Measurements from ENCODE around the gene EEF1AKMT4.

Gene EEF1AKMT4

DNA sequence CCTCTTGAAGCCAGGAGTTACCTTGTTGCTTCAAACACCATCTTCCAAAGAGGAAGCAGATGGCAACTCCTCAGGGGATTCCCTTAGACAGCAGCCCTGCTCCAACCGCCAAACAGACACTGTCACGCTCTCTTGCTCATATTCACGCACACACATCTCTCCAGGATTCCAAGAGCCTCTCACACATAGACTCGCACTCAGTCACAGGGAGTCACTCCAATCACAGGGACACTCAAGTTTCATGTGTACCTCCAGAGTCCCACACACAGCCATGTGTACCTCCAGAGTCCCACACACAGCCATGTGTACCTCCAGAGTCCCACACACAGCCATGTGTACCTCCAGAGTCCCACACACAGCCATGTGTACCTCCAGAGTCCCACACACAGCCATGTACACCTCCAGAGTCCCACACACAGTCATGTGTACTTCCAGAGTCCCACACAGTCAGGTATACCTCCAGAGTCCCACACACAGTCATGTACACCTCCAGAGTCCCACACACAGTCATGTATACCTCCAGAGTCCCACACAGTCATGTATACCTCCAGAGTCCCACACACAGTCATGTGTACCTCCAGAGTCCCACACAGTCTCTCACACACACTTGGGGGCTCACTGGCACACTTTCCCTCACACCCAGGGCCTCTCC, 14.0 kb upstream of the EEF1AKMT4 start:
- peak; percentile 25 for DNase-seq (ENCODE audit: low spot score)
- FAIRE-seq = no peak

DNA sequence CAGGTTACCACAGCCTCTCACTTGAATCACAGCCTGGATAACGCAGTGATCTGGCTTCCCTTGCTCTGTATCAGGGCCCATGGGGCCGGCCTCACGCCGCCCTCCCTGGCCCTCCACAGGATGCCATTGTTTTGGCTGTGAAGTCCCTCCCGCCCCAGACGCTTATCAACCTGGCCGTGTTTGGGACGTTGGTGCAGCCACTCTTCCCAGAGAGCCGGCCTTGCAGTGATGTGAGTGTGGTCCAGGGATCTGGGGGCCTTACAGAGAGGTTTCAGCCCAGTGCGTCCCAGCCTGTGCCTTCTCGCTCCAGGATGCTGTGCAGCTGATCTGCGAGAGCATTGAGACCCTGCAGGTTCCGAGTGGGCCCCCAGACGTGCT, 13.4 kb upstream of the EEF1AKMT4 start:
- no peak for DNase-seq (ENCODE audit: low spot score)
- FAIRE-seq = no peak

- FAIRE-seq = no peak
- no peak for DNase-seq (ENCODE audit: low spot score)
Measured at GRCh38 chr3:184236636-184237035, 12.8 kb upstream of the EEF1AKMT4 start.

DNA sequence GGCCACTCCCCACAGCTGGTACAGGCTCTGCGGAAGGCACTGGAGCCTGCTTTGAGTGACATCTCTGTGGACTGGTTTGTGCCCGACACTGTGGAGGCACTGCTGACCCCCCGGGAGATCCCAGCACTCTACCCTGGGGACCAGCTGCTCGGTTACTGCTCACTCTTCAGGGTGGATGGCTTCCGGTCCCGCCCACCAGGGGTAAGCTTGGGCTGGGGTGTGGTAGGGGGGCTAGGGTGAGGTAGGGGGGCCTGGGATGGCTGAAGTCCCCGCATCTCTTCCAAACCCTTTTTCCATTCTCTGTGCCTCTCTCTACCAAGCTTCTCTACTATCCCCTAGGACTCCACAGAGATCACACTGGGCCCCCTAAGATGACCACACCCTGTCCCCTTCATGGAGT, 12.3 kb upstream of the EEF1AKMT4 start:
- FAIRE-seq = no peak

GRCh38 chr3:184237807-184238206, 11.7 kb upstream of the EEF1AKMT4 start:
- no peak for DNase-seq (ENCODE audit: low spot score)
- FAIRE-seq = no peak

More for the DNA sequence above, 12.3 kb upstream of the EEF1AKMT4 start:
- no peak for DNase-seq (ENCODE audit: low spot score)

DNA sequence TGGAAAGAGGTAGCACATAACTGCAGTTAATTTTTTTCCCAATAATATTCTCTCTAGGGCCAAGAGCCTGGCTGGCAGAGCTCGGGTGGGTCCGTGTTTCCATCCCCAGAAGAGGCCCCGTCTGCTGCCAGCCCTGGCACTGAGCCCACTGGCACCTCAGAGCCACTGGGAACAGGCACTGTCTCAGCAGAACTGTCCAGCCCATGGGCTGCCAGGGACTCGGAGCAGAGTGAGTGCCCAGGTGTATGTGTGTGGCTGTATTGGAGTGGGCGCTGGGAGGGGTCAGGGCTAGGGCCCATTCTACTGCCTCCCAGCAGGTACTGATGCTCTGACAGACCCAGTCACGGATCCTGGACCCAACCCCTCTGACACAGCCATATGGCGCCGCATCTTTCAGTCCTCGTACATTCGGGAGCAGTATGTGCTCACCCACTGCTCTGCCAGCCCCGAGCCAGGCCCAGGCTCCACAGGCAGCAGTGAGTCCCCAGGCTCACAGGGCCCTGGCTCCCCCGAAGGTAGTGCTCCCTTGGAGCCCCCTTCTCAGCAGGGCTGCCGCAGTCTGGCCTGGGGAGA, 11.1 kb upstream of the EEF1AKMT4 start:
- DNase-seq (ENCODE audit: low spot score) (no peak), FAIRE-seq (no peak)

- FAIRE-seq = no peak
- no peak for DNase-seq (ENCODE audit: low spot score)
Measured at GRCh38 chr3:184239221-184239620, 10.3 kb upstream of the EEF1AKMT4 start.

GRCh38 chr3:184239708-184240107, 9.8 kb upstream of the EEF1AKMT4 start:
- DNase-seq (ENCODE audit: low spot score) (no peak), FAIRE-seq (no peak)

DNA sequence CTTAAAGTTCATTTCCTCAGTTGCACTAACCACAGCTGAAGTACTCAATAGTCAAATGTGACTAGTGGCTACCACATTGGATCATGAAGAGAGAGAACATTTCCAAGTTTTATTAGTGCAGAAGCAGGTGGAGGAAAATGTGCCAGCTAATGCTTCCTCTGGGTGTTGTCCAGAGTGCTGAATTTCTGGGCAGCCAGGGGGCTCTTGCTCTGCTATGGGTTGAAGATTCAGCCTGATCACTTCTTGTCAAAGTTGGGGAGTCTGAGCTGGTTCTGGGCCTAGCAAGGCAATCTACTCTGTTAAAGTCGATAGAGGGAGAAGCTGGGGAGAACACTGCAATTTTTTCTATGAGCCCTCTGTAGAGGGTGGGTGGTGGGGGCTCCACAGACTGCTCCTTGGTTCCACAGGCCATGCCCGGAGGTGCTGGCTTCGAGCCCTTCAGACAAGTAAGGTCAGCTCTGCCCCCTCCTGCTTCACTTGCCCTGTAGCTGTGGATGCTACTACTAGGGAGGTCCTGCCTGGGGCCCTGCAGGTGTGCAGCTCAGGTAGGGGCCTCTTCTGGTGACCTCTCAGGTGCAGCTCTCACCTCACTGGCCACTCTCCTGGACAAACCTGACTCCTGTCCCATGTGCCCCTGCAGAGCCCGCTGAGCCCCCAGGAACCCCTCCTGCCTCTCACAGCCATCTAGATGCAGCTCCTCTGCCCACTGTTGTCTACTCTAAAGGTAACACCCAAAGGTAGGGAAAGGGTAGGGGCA, 8.9 kb upstream of the EEF1AKMT4 start:
- DNase-seq (ENCODE audit: low spot score) = no peak
- FAIRE-seq = no peak

DNA sequence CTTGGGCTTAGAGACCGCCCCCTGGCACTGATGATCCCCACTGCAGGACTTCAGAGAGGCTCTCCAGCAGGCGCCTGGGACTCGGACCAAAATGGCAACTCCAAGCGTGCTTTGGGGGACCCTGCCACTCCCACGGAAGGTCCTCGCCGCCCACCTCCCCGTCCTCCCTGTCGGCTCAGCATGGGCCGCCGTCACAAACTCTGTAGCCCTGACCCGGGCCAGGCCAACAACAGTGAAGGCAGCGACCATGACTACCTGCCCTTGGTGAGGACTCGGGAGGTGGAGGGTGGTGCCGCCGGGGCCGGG, 8.4 kb upstream of the EEF1AKMT4 start:
- FAIRE-seq (no peak), DNase-seq (ENCODE audit: low spot score) (no peak)

DNA sequence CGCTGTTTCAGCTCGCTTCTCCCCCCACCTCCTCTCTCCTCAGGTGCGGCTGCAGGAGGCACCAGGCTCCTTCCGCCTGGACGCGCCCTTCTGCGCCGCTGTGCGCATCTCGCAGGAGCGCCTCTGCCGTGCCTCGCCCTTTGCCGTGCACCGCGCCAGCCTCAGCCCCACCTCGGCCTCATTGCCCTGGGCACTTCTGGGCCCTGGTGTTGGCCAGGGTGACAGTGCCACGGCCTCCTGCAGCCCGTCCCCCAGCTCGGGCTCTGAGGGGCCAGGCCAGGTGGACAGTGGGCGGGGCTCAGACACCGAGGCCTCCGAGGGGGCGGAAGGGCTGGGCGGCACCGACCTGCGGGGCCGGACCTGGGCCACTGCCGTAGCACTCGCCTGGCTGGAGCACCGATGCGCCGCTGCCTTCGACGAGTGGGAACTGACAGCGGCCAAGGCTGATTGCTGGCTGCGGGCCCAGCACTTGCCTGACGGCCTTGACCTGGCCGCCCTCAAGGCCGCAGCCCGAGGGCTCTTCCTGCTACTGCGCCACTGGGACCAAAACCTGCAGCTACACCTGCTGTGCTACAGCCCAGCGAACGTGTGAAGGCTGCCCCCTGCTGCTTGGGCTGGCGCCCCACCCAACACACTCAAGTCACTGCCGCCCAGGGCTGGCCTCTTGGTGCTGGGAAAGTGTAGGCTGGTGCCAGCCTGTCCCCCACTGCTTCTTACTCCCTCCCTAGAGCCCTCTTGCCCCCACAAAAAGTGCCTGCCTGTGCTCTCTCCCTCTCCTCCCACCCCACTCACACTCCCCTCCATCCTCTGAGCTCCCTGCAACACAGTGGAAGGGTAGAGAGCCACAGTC, 7.8 kb upstream of the EEF1AKMT4 start:
- no peak for FAIRE-seq

GRCh38 chr3:184242297-184242685, 7.2 kb upstream of the EEF1AKMT4 start:
- DNase-seq (ENCODE audit: low spot score) (no peak), FAIRE-seq (no peak)

More for the DNA sequence above, 7.8 kb upstream of the EEF1AKMT4 start:
- DNase-seq (ENCODE audit: low spot score) = no peak

DNA sequence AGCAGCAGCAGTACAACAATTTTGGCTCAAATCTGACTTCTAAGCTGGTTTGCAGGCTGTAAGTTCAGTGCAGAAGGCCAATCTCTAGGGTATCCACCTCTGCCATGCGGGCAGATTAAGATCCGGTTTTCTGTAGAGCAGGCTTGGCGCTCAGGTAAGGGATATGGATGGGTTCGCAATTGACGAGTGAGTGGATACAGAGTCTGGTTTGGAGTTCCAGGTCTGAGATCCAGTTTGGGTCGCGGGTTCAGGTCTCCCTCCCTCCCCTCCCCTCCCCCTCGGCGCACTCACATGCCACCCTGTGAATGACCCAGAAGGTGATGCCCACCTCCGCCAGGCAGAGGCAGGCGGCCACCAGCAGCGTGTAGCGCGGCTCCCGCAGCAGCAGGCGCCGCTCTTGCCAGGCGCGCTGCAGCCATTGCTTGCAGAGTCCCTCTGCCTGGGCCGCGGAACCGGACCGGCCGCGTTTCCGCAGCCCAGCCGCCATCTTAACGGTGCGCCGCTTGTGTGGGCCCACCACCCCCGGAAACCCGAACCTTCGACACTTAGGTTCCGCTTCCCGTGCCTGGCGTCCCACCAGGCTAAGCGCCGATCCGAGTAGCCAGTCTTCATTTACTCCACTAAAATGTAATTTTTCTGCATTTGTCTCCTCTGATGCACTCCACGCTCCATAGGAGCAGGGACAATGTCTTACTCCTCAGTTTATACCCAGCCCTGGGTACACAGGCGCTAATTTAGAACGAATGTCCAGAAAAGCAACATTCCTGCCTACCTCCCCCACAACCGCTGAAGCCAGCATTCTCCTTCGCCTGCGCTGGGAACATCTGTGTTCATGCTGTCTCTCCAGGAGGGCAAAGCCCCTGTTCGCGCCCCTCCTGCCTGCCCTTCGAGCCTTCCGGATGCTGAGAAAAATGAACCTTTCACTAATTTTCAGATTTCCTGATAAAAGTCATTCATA, 739 bp upstream of the EEF1AKMT4 start, which contains the start of gene ALG3:
TSS of gene ALG3 (minus strand) at position 509 of the 958 bp plus-strand sequence. CDS start at position 487, 22 bp downstream.
- FAIRE-seq (no peak), DNase-seq (ENCODE audit: low spot score) (peak; percentile 59)

GRCh38 chr3:184250167-184250828, 826 bp downstream of the EEF1AKMT4 start:
- peak; percentile 86 for DNase-seq (ENCODE audit: low spot score)
- peak; percentile 57 for FAIRE-seq

- DNase-seq (ENCODE audit: low spot score) (peak; percentile 41), FAIRE-seq (no peak)
Measured at GRCh38 chr3:184255291-184256039, 6.0 kb downstream of the EEF1AKMT4 start.

DNA sequence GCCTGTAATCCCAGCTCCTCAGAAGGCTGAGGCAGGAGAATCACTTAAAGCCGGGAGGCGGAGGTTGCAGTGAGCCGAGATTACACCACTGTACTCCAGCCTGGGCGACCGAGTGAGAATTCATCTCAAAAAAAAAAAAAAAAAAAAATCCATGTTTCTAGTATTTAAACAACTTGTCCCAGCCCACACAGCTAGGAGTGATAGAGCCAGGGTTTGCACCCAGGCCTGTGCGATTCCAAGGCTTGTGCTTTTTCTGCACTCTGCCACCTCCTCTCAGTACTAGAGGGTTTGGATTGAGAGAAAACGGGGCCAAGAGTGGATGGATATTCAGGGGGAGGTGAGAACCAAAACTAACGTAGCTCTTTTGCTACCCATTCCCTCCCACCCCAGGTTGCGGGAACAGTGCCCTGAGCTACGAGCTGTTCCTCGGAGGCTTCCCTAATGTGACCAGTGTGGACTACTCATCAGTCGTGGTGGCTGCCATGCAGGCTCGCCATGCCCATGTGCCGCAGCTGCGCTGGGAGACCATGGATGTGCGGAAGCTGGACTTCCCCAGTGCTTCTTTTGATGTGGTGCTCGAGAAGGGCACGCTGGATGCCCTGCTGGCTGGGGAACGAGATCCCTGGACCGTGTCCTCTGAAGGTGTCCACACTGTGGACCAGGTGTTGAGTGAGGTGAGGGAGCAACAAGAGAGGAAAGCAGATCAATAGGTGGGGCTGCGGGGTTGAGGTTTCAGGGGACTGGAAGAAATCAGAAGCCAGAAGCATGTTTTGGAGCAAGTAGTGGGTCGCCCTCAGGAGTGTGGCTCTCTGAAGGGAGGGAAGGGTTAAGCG, 7.8 kb downstream of the EEF1AKMT4 start:
- FAIRE-seq (no peak), DNase-seq (ENCODE audit: low spot score) (no peak)

GRCh38 chr3:184258926-184259325, 9.5 kb downstream of the EEF1AKMT4 start:
- no peak for FAIRE-seq
- DNase-seq (ENCODE audit: low spot score) = no peak

DNA sequence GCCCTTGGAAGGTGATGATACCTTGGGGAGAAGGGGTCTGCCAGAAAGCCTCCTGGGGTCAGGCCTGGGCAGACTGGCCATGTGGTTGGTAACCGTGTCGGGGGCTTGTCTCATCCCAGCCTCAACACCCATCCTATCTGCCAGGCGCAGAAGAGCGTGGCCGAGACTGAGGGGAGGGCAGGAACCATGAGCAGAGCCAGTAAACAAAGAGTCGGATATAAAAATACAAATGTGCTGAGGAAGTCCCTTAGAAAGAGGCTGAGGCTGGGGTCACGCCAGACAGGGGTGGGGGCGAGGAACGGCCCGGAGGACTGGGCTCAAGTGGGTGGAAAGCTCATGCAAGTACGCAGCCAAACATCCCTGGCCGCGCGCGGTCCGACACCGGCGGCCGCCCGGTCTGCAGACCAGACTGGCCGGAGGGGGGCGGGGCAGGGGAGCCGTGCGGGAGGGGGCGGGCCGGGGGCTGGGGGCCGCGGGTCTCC, 10.0 kb downstream of the EEF1AKMT4 start:
- DNase-seq (ENCODE audit: low spot score) (no peak), FAIRE-seq (no peak)

Data from RCC 7860 (cell line).